LoVo (cell line): ENCODE measurements around the gene SSBP2.

Experiments
- DNase-seq: peaks from one replicate; pipeline ENCODE4 v3.0.0-alpha.2; 2016; ENCODE audit warnings: low spot score

Gene SSBP2

DNA sequence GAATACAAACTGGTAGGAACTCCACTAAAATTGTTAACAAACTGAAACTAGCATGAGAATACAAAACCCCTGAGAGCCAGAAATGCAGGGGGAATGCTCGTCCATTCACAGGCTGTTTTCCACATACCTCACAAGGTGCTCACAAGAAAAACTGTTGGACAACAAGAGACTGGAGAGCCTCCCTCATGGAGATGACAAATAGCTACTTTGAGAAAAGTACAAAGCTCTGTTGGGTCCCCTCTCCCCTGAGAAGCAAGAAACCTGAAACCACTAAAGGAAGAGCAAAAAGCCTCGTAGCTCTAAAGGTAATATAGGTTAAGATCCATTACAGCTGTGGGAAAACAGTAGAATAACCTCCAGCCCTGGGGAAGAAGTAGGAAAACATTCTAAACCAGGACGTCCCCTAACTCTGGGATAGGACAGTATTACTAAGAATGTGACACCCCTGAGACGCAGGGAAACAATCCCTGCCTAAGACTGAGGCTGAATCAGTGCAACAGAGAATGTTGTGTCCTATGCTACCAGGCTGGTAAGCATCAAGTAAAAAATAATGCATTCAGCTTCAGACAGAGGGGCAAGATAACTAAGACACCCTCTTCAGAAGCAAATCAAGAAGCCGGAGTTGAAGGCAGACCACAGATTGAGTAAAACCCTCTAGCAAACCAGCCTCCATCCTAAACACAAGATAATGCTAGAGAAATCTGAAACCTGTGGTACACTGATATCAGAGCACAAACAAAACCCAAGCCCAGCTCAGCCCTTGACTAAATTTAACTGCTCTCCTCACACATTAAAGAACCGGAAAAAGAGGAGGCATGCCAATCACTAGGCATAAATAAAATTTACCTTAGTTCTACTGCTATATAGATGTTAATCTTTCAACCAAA lies 160.2 kb downstream of the SSBP2 start:
- DNase-seq, result no peak

GRCh38 chr5:81579262-81579924 lies 171.5 kb downstream of the SSBP2 start:
- no peak for DNase-seq

DNA sequence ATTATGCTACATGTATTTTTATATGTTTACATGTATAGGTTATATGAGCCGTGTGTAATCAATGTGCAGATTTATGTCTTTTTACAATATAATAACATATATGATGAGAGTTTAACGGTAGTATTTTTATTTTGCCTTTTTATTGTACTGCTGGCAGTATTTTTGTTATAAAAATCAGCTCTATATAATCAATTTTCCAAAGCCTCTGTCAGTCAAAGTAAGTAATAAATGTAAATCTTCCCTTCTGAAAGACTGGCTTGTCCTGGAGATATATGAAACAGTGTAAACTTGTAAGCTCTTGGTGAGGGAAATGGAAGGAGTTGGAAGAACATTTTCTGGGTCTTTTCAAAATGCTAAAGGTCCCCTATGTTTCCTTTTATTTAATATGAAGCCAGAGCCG lies 173.8 kb downstream of the SSBP2 start:
- no peak for DNase-seq

GRCh38 chr5:81575924-81576323 lies 175.0 kb downstream of the SSBP2 start:
- no peak for DNase-seq

DNA sequence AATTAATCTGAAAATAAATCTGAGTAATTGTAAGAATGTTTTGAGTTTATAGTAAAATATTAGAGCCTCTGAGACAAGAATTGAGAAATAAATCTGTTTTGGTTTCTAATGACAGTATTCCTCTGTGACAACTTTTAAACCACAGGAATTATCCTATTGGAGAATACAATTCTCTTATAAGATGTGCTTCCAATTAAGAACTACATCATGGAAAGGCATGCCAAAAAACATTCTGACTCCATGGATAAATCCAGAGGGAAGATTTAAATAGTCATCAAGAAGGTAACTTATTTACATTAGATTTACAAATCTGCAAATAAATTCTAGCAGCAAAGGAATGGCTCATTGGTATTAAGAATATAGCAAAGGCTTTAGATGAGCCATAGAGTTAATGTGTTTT lies 178.7 kb downstream of the SSBP2 start:
- no peak for DNase-seq

DNA sequence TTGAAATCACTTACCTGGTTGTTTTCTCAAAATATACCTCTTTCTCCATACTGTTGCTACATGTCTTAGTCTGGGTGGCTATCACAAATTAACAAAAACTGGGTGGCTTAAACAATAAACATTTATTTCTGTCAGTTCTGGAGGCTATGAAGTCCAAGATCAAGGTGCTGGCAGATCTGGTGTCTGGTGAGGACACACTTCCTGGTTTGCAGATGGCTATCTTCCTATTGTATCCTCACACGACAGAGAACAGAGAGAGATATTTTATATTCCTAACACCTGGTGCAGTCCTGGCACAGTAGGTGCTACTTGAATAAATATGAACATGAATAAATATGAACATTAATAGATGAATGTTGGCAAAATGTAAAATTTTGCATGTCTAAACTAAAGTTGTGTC lies 192.7 kb downstream of the SSBP2 start:
- no peak for DNase-seq

DNA sequence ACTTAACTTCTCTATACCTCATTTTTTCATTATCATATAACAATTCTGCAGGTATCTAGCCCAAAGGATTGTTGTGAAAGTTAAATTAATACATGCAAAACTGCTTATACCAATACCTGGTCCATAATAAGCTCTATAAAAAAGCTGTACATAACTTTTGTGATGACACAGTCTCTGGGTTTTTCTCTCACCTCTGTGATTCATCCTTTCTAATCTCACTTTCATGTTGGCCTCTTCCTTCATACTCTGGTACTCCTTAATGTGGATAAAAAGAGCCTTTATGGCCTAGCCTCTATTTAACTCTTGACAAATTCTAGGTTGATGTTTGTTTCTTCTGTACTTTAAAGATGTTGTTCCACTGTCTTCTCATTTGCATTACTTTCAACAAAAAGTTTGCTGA lies 194.1 kb downstream of the SSBP2 start:
- no peak for DNase-seq

DNA sequence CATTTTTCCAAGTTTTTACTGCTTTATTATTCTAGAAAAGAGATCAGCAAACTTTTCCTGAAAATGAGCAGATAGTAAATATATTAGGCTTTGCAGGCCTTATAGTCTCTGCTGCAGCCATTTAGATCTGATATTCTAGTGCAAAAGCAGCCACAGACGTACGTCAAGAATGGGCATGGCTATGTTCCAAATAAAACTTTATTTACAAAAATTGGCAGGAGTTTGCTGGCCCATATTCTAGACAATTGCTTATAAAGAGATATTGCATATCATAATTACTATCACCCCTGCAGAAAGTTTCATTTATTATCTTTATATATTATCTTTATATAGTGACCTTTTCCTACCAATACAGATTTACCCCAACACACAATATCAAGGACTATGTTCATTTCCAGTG lies 195.0 kb downstream of the SSBP2 start:
- DNase-seq, result no peak

DNA sequence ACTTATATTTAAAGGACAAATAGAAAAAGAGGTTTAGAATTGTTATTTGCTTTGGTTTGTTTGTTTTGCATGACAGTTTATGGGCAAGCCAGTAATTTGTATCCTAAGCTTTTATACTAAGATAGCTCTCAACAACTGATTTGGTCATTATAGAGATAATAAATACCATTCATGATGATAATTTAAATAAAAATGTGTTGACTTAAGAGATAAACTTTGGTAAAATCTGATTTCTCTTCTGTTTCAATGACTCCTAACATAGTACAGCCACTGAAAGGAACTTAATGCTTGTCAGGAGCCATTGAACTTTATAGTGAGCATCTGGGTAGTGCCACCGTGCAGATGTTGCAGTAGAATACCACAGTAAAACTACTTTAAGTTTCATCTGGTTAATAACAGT lies 196.2 kb downstream of the SSBP2 start:
- DNase-seq, result no peak

- no peak for DNase-seq
Measured at GRCh38 chr5:81553567-81554212, 197.2 kb downstream of the SSBP2 start.

DNA sequence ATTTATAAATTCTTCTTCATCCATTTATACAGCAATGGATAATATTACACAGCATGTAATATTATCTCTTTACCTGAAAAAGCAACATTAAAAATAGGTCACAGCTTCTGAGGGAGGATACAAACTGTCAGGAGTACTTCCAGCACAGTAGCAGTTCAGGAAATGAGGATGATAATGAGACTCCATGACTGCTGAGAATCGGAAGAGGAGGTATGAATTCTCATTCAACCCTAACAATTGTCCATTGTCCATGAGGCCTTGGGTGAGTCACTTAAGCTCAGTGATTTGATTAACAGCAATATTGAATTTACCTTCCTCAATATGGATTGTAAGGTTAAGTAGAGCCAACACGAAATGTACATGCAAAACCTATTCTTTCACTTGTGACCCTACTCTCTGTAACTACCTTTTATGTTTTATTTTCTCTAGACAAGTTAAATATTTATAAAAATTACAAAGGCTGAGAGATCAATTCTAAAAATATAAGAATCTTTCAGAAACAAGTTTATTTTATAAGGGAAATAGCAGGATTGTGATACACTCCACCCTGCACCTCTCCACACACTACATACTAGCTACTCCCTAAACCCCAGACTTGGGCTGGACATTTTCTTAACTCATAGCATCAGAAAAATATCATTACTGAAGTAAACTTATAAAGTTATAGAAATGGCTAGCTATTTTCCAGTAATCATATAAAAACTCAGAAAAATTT lies 197.9 kb downstream of the SSBP2 start:
- DNase-seq, result no peak

- DNase-seq, result no peak
Measured at GRCh38 chr5:81549123-81549522, 201.8 kb downstream of the SSBP2 start.

DNA sequence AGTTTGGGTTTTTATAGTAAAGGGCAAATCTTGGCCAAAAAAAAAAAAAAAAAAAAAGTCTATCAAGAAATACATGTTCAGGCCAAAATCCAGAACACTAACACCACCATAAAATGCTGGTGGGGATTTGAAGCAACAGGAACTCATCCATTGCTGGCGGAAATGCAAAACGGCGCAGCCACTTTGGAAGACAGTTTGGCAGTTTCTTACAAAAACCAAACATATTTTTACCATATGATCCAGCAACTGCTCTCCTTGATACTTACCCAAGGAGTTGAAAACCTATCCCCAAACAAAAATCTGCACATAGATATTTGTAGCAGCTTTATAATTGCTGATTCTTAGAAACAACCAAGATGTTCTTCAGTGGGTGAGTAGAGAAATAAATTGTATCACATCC lies 203.9 kb downstream of the SSBP2 start:
- DNase-seq, result no peak

DNA sequence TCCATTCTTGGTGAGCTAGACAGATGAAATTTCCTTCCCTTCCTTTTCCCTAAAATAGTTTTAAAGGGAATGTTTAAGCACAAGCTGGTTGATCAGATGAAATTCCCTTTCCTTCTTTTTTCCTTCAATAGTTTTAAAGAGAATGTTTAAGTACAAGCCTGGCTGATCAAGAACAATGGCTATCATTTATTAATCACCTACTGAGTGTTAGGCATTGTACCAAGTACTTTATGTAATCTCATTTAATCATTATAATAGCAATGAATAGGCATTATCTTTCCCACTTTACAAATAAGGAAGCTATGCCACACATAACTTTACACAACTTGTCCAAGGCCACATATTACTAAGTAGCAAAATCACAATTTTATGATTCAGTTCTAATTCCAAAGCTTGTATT lies 205.0 kb downstream of the SSBP2 start:
- DNase-seq, result no peak

DNA sequence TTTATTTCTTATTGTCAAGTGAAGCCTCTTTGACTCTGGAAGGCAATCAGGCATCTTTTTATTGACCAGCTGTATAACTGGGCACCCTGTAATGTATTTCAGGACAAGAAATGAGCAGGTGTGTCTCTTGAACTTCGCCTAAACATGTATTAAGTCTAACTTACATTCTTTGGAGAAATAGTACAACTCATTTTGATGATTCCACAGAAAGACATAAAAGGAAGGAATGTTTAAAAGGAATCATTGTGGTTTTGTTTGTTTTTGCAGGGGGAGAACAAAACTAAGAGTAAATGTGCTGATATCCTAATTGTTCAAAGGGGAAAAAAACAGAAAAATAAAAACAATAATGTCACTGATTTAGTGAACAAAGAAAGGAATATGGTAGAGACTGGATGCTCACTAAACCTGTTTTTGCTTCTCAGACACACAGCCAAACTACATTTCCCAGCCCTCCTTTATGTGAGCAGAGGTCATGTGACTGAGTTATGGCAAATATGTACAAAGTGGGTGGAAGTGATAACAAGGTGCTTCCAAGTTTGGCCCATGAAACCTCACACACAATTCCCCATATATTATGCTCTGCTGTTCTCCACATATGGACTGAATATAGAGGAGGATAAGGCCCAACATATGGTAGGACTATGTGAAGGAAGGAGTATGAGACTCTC lies 206.4 kb downstream of the SSBP2 start:
- no peak for DNase-seq

- DNase-seq, result no peak
Measured at GRCh38 chr5:81542242-81542641, 208.7 kb downstream of the SSBP2 start.

DNA sequence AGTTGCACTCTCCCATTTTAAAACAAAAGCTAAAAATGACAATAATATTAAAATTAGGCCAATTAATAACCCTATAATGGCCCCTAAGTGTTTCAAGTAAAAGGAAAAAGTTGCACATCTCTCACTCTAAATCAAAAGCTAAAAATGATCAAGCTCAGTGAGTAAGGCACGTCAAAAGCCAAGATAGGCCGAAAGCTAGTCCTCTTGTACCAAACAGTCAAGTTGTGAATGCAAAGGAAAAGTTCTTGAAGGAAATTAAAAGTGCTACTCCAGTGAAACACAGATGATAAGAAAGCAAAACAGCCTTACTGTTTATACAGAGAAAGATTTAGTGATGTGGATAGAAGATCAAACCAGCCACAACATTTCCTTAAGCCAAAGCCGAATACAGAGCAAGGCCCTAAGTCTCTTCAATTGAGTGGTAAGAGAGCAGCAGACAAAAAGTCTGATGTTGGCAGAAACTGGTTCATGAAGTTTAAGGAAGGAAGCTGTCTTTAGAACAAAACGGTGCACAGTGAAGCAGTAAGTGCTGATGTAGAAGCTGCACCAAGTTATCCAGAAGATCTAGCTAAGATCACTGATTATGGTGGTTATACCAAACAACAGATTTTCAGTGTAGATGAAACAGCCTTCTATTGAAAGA lies 212.9 kb downstream of the SSBP2 start:
- no peak for DNase-seq

DNA sequence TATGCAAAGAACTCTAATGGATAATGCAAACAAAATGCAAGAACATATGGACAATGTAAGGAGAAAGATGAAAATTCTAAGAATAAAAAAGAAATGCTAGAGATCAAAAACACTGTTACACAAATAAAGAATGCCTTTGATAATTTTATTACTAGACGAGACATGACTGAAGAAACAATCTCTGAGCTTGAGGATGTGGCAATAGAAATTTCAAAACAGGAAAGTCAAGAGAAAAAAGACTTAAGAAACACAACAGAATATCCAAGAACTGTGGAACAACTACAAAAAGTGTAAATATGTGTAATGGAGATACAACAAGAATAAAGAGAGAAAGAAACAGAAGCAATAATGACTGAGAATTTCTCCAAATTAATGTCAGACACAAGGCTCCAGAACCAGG lies 216.5 kb downstream of the SSBP2 start:
- no peak for DNase-seq

GRCh38 chr5:81533629-81534405 lies 217.1 kb downstream of the SSBP2 start:
- DNase-seq, result no peak

DNA sequence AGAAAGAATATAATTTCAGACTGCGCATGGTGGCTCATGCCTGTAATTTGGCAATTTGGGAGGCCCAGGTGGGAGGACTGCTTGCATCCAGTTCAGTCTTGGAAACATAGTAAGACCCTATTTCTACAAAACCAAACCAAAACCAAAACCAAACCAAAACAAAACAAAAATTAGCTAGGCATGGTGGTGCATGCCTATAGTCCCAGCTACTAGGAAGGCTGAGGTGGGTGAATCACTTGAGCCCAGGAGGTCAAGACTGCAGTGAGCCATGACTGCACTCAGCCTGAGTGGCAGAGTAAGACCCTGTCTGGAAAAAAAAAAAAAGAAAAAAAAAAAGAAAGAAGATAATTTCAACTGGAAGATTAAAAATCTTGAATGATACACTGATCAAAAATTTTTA lies 220.0 kb downstream of the SSBP2 start:
- no peak for DNase-seq

DNA sequence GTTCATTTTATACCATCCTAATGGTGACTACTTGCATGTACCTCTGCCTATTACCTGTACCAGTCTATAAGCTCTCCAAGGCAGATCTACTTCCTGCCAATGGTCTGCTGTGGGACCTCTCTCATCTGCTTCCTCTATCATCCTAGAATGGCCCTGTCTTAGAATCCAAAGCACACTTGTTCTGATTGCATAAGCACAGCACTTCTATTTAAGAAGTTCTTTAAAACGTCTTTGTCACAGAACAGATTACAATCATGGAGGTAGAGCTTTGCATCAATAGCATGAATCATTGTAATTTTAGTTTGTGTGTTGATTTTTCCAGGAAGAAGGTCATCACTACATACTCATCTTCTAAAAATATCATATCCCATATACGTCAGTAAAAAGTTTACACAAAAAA lies 225.2 kb downstream of the SSBP2 start:
- DNase-seq, result no peak
